NCI-H1092 treated with DMSO at 0.1 percent for 48 hours (cell line): ENCODE measurements around the gene OOSP4A.

Experiments
- DNase-seq: peaks from one replicate; lab custom pipeline; 2025; lab: John Stamatoyannopoulos, UW

The OOSP4A gene

GRCh38 chr11:59963733-59964132 lies at the start of gene OOSP4A:
Gene OOSP4A (plus strand): TSS chr11:59964033. CDS start chr11:59964033, 0 bp downstream.
- no peak for DNase-seq

DNA sequence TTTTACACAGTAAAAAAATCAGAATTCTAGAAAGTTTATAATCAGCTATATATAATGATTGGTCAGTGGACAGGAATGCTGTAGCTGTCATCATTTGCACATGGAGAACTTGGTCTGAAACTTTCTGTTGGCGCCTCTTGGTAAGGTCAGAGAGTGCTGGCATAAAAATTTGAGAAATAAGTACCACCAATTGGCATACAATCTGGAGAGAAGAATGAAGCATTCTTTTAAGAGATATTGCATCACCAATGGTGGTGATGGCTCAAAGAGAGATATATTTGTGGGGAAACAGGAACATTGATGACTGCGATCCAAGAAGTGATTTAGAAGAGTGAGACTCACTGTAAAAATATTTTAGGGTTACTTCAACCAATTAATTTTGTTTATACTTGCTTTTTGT lies 45.4 kb upstream of the OOSP4A start:
- DNase-seq: no peak

GRCh38 chr11:59918987-59919589 lies 44.7 kb upstream of the OOSP4A start:
- peak; percentile 2 for DNase-seq

- no peak for DNase-seq
These were observed 40.0 kb upstream of the OOSP4A start for GRCh38 chr11:59923813-59924212.

DNA sequence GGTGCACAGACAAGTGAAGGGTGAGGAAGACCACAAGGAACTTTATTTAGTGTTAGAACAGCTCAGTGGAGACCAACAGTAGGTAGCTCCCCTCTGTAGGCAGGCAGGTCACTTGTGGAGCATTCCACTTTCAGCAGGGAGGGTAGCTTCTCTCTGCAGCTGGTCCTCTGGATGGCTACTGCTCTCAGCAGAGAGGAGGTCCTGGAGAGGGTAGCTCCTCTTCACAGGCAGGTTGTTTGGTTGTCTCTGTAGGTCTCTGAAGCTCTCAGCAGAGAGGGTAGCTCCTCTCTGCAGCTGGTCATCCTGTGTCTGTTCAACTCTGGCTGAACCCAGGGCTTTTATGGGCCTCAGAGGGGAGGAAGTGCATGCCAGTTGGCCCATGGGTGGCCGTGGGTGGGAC lies 32.1 kb upstream of the OOSP4A start:
- DNase-seq: no peak

DNA sequence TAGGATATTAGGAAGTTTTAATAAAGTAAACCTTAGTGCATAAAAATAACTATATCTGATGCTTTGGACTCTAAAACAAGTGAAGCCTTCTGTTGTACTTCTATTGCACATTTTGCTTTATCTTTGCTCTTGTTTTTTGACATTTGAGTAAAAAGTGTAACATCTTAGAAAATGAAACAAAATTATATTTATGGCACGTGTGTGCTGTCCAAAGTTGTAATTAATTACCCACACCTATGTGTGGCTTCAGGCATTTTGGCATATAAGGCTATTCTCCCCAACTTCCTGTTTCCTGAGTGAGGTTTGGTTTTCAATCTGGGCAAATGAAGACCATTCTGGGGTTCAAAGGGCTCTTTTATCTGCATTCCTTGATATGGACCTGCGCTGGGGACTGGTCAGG lies 25.7 kb upstream of the OOSP4A start, which contains the start of gene OOSP1:
OOSP1 (plus strand) TSS at position 301 of the 400 bp plus-strand sequence; CDS start at position 324, 23 bp downstream.
- no peak for DNase-seq

DNA sequence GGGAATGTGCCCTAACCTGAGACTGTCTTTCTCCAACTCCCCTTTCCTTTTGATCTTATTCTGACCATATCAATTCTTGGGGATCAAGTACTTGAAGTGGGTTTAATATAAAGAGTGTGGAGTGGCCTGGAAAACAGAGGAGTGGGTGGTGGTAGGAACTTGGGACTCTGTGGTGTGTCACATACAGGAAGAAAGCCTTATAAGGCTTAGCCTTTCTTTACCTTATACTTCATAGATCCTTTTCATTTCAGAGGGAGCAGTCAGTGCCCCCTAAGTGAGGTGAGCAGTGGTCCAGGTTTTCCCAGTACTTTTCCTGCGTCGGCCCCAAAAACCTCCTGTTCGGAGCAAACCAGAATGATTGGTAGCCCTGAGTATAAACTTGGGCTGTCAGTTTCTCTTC lies 25.1 kb upstream of the OOSP4A start:
- no peak for DNase-seq

DNA sequence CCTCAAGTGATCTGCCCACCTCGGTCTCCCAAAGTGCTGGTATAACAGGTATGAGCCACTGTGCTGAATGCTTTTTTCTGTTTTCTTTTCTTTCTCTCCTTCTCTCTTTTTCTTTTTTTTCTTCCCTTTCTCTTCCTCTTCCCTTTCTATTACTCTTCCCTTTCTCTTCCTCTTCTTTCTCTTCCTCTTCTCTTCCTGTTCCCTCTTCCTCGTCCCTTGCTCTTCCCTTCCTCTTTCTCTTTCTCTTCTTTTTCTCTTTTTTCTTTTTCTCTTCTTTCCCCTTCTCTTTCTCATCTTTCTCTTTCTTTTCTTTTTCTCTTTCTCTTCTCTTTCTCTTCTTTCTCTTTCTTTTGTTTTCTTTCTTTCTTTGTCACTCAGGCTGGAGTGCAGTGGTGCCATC lies 24.4 kb upstream of the OOSP4A start:
- DNase-seq: no peak

GRCh38 chr11:59941091-59941490 lies 22.7 kb upstream of the OOSP4A start:
- no peak for DNase-seq

DNA sequence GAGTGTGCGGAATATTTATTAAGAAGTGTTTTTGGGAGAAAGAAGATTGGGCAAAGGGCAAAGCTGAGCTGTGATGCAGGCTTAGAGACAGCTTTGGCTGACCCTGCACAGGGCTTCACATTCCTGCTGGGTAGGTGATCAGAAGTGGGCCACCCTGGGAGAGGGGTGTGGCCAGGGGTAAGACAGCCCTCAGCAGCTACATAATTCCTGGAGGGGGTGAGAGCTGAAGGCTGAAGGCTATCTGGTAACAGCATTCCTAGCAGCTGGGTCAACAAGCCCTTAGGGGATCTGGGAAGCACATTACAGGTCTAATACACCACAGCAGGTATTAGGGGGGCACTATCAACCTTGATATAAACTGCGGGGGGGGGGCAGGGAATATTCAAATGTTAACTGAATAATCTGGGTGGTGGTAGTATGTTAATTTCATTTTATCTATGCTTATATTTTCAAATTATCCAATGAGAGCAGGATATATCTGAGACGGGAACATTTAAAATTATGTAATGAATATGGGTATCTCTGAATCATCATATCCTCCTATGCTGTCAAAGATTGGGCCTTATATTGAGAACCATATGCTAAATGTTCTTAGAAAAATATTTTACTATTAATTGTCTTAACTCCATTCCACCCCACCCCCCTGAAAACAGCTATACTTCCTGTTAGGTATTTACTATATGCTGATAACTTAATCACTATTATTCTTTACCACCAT lies 19.7 kb upstream of the OOSP4A start:
- DNase-seq: no peak

GRCh38 chr11:59944720-59945119 lies 19.1 kb upstream of the OOSP4A start:
- no peak for DNase-seq

DNA sequence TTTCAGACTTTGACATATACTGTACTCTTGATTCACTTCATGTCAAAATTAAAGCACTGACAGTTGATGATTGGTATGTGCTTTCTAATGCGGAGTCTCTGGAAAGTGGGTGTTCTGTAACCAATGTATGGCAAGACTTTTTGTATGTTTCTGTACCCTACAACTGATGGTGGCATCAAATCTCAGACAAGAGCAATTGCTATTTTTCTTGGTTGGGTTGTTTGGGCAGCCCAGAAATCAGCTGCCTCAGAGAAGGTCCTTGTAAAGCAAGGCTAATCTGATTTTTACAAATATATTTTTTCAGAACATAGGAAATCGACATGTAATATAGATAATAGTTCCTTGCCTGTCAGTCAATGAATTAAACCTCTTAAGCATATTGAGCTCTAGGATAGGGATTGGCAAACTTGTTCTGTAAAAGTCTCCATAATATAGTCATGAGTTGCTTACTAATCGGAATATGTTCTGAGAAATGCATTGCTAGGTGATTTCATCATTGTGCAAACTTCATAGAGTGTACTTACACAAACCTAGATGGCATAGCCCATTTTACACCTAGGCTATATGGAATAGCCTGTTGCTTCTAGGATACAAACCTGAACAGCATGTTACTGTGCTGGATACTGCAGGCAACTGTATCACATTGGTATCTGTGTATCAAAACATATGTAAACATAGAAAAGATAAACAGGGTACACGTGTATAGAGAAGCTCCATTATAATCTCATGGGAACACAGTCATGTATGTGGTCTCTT lies 10.2 kb upstream of the OOSP4A start:
- DNase-seq: no peak

- DNase-seq: no peak
These were observed 9.5 kb upstream of the OOSP4A start for GRCh38 chr11:59954219-59954847.

GRCh38 chr11:59957094-59957493 lies 6.7 kb upstream of the OOSP4A start:
- no peak for DNase-seq

- no peak for DNase-seq
These were observed 3.1 kb upstream of the OOSP4A start for GRCh38 chr11:59960502-59961381.

GRCh38 chr11:59962107-59962482 lies 1.7 kb upstream of the OOSP4A start:
- no peak for DNase-seq

- DNase-seq: no peak
These were observed 1.6 kb downstream of the OOSP4A start for GRCh38 chr11:59965424-59965823.

DNA sequence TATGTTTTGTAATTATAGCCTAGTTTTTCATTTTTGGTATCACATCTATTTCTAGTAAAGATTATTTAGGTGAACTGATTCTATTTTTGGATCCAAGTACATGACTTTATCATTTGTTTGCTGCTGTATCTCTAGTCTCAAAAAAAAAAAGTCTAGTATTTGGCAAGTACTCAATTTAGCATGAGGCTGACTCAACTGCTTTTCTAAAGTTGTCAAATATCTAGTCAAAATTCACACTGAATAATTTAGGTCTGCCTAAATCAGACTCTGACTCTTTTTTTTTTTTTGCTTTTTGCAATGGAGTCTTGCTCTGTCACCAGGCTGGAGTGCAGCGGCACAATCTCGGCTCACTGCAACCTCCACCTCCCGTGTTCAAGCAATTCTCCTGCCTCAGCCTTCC lies 2.4 kb downstream of the OOSP4A start:
- no peak for DNase-seq

DNA sequence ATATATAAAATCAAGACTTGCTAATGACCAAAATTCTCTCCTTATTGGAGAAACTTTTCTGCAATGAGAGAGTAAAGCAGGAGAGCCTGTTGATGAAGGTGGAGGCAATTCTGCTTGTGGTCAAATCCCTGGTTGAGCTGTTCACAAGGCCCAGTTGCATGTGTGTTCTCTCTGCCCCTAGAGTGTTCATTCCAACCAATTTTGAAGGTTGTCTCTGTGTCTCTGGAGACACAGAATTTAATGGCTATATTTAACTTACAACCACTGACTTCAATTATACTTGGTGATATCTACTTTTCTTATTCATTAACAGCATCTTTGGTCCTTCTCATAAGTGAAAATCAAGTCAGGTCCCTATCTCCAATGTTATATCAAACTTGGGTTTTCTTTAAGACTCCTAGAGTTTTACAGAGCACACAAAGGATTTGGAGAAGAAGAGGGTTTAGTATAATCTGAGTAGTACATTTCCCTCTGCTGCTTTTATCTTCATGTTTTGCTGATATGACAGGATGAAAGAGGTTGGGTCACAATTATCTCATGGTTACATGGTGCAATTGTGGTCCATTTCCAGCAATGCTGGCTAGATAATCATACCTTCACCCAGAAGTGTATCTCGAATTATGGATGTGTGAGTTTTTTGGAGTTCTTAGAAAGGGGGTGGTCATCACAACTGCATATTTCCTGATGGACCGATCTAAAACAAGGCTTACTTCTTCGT lies 4.0 kb downstream of the OOSP4A start:
- DNase-seq: no peak

- DNase-seq: no peak
These were observed 4.6 kb downstream of the OOSP4A start for GRCh38 chr11:59968395-59968783.

GRCh38 chr11:59973097-59973496 lies 9.3 kb downstream of the OOSP4A start:
- no peak for DNase-seq
